DOHH2 (cell line): ENCODE measurements around the gene MAN1C1.

ENCODE experiments used
- H3F3A ChIP-seq: fragments of 200-600 bp; sonication (generic), shearing (Covaris generic); 2 replicates; pipeline ENCODE4 v1.6.0; 2016; ENCODE audit warnings: antibody characterized with exemption, mild to moderate bottlenecking; ENCODE audit not compliant: control insufficient read depth, insufficient read depth
- H3K27ac ChIP-seq: fragments of 200-600 bp; sonication (generic); 2 replicates; pipeline ENCODE4 v1.5.1; 2014; ENCODE audit warnings: low read depth, mild to moderate bottlenecking, low read length, moderate library complexity
- H3K27me3 ChIP-seq: fragments of 200-600 bp; sonication (generic); 2 replicates; pipeline ENCODE4 v1.6.1; 2014; ENCODE audit warnings: mild to moderate bottlenecking, low read length, mixed read lengths; ENCODE audit not compliant: control insufficient read depth
- H3K36me3 ChIP-seq: fragments of 200-600 bp; sonication (generic); 2 replicates; pipeline ENCODE4 v1.6.1; 2014; ENCODE audit warnings: mild to moderate bottlenecking, low read length, moderate library complexity, mixed read lengths; ENCODE audit not compliant: control insufficient read depth
- H3K4me1 ChIP-seq: fragments of 200-600 bp; sonication (generic); 2 replicates; pipeline ENCODE4 v1.6.1; 2014; ENCODE audit warnings: mild to moderate bottlenecking, low read length, mixed read lengths; ENCODE audit not compliant: control insufficient read depth
- H3K4me2 ChIP-seq: fragments of 200-600 bp; sonication (generic); 2 replicates; pipeline ENCODE4 v1.6.0; 2014; ENCODE audit warnings: mild to moderate bottlenecking, low read length, moderate library complexity
- H3K4me3 ChIP-seq: fragments of 200-600 bp; sonication (generic); 2 replicates; pipeline ENCODE4 v1.5.1; 2014; ENCODE audit warnings: mild to moderate bottlenecking, low read length, mixed read lengths
- H3K79me2 ChIP-seq: fragments of 200-600 bp; sonication (generic); 2 replicates; pipeline ENCODE4 v1.6.1; 2014; ENCODE audit warnings: mild to moderate bottlenecking, low read length, mixed read lengths; ENCODE audit not compliant: control insufficient read depth
- H3K9me2 ChIP-seq: fragments of 200-600 bp; sonication (generic); replicated peaks from 2 replicates; pipeline ENCODE4 v1.6.1; 2014; ENCODE audit warnings: mild to moderate bottlenecking, low read length, mixed read lengths; ENCODE audit not compliant: control insufficient read depth
- H3K9me3 ChIP-seq: fragments of 200-600 bp; sonication (generic); 2 replicates; pipeline ENCODE4 v1.6.1; 2014; ENCODE audit warnings: antibody characterized with exemption, low read length, mixed read lengths; ENCODE audit not compliant: control insufficient read depth, insufficient read depth
- H4K20me1 ChIP-seq: fragments of 200-600 bp; sonication (generic); 2 replicates; pipeline ENCODE4 v1.6.0; 2014; ENCODE audit warnings: low read depth, mild to moderate bottlenecking, antibody characterized with exemption, low read length, moderate library complexity; ENCODE audit not compliant: control insufficient read depth, insufficient read depth
- CTCF ChIP-seq: fragments of 200-600 bp; sonication (generic); IDR thresholded peaks from one replicate; pipeline ENCODE4 v1.5.1; 2014; ENCODE audit warnings: antibody characterized with exemption, mild to moderate bottlenecking, low read depth, low read length; ENCODE audit not compliant: poor library complexity, severe bottlenecking
- EZH2phosphoT487 ChIP-seq: fragments of 200-600 bp; sonication (generic); IDR thresholded peaks from 2 replicates; pipeline ENCODE4 v1.6.1; 2017; ENCODE audit warnings: borderline replicate concordance, mild to moderate bottlenecking, antibody characterized with exemption, low read length, moderate library complexity, mixed read lengths

The MAN1C1 gene

DNA sequence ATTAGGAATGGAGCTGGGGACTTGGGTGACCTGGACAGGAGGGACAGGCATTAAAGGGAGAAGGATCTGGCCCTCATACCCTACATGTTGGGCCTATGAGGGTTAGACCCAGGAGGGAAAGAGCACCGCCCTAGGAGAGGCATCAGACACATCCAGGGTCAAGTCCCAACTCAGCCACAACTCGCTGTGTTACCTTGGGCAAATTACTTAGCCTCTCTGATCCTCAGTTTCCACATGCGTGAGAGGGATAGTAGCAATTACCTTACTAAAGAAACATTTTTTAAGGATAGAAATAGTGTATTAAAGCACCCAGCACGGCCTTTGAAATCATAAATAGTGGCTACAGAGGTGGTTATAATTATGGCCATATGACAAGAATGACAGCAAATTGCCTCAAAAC lies 163.3 kb downstream of the MAN1C1 start:
- no peaks in the 10 kb centered on the region for H3K36me3 ChIP-seq
- no peak overlapping the region for H3K27ac ChIP-seq
- H3K9me3 ChIP-seq: no peaks in the 10 kb centered on the region
- H3K27me3 ChIP-seq: peaks cover 11% of the 10 kb centered on the region
- H3K4me3 ChIP-seq: no peak overlapping the region
- TF ChIP-seq CTCF (no peak), EZH2phosphoT487 (no peak)
- no peak overlapping the region for H3K4me2 ChIP-seq
- H3K79me2 ChIP-seq: no peaks in the 10 kb centered on the region
- H3K9me2 ChIP-seq: no peaks in the 10 kb centered on the region
- no peaks in the 10 kb centered on the region for H3F3A ChIP-seq
- H4K20me1 ChIP-seq: no peaks in the 10 kb centered on the region
- H3K4me1 ChIP-seq: peaks cover 6% of the 10 kb centered on the region; the same call in 1 of the 2 replicates

DNA sequence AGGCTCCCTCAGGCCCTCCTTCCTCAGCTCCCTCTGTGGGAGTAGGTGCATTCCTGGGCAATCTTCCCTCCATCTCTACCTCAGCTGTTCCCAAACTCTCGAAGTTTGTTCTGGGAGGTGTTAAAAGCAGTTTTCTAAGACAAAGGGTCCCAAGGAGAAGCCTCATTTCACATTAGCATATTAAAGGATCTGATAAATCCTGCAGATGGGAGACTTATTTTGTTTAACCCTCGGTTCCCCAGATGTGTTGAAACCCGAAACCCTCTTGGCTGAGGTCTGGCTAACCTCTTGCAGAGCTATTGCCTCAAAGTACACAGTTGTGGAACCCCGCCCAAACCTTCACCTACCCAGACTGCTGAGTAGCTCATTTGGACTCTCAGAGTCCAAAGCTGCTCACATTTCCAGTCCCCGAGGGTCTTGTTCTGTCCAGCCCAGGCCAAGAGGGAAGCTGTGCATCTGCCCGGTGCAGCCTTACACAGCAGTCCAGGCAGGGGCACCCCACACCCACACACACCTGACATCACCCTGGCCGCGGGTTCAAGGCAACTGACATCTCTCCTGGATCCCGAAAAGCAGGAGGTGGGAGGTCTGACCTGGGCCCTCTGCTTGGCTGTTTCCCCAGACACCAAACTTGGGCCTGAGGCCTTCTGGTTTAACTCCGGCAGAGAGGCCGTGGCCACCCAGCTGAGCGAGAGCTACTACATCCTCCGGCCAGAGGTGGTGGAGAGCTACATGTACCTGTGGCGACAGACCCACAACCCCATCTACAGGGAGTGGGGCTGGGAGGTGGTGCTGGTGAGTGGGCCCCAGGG lies 163.9 kb downstream of the MAN1C1 start:
- Histone ChIP-seq H3K4me3 (no peak overlapping the region), H3F3A (no peaks in the 10 kb centered on the region), H3K9me2 (no peaks in the 10 kb centered on the region), H3K4me1 (0 out of 2 replicates have a peak, but pooled peaks cover under 1% of the 10 kb centered on the region), H3K27ac (no peak overlapping the region), H4K20me1 (no peaks in the 10 kb centered on the region), H3K4me2 (no peak overlapping the region), H3K79me2 (no peaks in the 10 kb centered on the region), H3K36me3 (no peaks in the 10 kb centered on the region), H3K9me3 (no peaks in the 10 kb centered on the region), H3K27me3 (peaks cover 5% of the 10 kb centered on the region)
- no peak for TF ChIP-seq EZH2phosphoT487
- no peak for TF ChIP-seq CTCF

GRCh38 chr1:25781130-25781433 lies 164.5 kb downstream of the MAN1C1 start:
- no peaks in the 10 kb centered on the region for H3F3A ChIP-seq
- H3K4me3 ChIP-seq: no peak overlapping the region
- H3K27ac ChIP-seq: no peak overlapping the region
- peaks cover 5% of the 10 kb centered on the region; the same call in 1 of the 2 replicates for H3K27me3 ChIP-seq
- H3K4me2 ChIP-seq: no peak overlapping the region
- H3K36me3 ChIP-seq: no peaks in the 10 kb centered on the region
- H4K20me1 ChIP-seq: no peaks in the 10 kb centered on the region
- no peaks in the 10 kb centered on the region for H3K9me2 ChIP-seq
- no peaks in the 10 kb centered on the region for H3K9me3 ChIP-seq
- no peaks in the 10 kb centered on the region for H3K79me2 ChIP-seq
- no peaks in the 10 kb centered on the region for H3K4me1 ChIP-seq
- TF ChIP-seq EZH2phosphoT487 (no peak), CTCF (no peak)
